Upper lobe of left lung (tissue), 4 donors: Measurements from ENCODE around the gene RPA1.

ENCODE experiments used
- POLR2A ChIP-seq, 4 donors: fragments of 450-650 bp; IDR thresholded peaks; one replicate each; pipeline ENCODE4 v1.5.1; 2016 to 2017; ENCODE audit warnings: antibody characterized with exemption in 4 of 4, mild to moderate bottlenecking in 2 of 4
- TF ChIP-seq, protein P1 (sequence below), 6 experiments: fragments of 450-650 bp in 4 of 6; fragments of 200-600 bp in 2 of 6; sonication (generic) in 2 of 6; IDR thresholded peaks; one replicate each; pipeline ENCODE4 v1.5.1; 2016 to 2019; ENCODE audit warnings: antibody characterized with exemption in 6 of 6

- TF ChIP-seq POLR2A (IDR thresholded peaks at IDR 0.05) = no peak
- TF ChIP-seq, protein P1, sequence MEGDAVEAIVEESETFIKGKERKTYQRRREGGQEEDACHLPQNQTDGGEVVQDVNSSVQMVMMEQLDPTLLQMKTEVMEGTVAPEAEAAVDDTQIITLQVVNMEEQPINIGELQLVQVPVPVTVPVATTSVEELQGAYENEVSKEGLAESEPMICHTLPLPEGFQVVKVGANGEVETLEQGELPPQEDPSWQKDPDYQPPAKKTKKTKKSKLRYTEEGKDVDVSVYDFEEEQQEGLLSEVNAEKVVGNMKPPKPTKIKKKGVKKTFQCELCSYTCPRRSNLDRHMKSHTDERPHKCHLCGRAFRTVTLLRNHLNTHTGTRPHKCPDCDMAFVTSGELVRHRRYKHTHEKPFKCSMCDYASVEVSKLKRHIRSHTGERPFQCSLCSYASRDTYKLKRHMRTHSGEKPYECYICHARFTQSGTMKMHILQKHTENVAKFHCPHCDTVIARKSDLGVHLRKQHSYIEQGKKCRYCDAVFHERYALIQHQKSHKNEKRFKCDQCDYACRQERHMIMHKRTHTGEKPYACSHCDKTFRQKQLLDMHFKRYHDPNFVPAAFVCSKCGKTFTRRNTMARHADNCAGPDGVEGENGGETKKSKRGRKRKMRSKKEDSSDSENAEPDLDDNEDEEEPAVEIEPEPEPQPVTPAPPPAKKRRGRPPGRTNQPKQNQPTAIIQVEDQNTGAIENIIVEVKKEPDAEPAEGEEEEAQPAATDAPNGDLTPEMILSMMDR (IDR thresholded peaks at IDR 0.05) = no peak
These were observed 77.4 kb downstream of the RPA1 start for GRCh38 chr17:1907216-1907631.
